ENCODE results near the gene S100A2.

DNA sequence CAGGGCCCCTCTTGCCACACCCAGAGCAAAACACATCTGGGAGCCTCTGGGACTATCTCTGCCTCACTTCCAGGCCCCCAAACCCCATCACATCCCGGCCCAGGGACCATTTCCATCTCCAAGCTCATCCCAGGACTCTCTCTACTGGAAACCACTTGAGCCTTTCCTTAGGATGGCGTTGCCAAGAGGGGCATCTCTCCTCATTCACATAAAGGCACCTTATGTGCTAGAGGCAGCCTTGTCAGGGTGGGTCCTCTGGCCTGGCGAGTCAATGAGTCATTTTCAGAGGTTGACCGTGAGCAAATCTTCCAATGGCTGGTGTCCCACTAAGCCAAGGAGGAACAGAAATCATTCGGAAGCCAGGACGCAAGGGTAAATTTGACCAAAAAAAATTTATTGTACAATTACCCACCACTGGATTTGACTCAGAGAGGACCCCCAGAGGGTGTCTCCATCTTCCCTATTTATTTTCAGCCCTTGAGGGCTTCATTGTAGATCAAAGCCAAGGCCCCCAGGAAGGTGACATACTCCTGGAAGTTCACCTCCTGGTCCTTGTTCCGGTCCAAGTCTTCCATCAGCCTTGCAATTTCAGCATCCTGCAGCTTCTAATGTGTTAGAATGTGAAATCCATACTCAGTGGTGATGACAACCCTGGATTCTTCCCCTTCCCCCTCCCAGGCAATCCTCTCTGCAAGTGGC is 31.3 kb downstream of the S100A2 start:
- TF ChIP-seq POLR2AphosphoS5 (IDR thresholded peaks at IDR 0.05) (no peak), POLR2A (IDR thresholded peaks at IDR 0.05) (no peak)
- TF ChIP-seq, protein P1, sequence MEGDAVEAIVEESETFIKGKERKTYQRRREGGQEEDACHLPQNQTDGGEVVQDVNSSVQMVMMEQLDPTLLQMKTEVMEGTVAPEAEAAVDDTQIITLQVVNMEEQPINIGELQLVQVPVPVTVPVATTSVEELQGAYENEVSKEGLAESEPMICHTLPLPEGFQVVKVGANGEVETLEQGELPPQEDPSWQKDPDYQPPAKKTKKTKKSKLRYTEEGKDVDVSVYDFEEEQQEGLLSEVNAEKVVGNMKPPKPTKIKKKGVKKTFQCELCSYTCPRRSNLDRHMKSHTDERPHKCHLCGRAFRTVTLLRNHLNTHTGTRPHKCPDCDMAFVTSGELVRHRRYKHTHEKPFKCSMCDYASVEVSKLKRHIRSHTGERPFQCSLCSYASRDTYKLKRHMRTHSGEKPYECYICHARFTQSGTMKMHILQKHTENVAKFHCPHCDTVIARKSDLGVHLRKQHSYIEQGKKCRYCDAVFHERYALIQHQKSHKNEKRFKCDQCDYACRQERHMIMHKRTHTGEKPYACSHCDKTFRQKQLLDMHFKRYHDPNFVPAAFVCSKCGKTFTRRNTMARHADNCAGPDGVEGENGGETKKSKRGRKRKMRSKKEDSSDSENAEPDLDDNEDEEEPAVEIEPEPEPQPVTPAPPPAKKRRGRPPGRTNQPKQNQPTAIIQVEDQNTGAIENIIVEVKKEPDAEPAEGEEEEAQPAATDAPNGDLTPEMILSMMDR (IDR thresholded peaks at IDR 0.05 in 8 of 11, conservative IDR thresholded peaks at IDR 0.05 in 3 of 11): no peak

Measured in spleen (tissue), 7 donors.